ENCODE measurements around the gene SFXN5.

Gene SFXN5

DNA sequence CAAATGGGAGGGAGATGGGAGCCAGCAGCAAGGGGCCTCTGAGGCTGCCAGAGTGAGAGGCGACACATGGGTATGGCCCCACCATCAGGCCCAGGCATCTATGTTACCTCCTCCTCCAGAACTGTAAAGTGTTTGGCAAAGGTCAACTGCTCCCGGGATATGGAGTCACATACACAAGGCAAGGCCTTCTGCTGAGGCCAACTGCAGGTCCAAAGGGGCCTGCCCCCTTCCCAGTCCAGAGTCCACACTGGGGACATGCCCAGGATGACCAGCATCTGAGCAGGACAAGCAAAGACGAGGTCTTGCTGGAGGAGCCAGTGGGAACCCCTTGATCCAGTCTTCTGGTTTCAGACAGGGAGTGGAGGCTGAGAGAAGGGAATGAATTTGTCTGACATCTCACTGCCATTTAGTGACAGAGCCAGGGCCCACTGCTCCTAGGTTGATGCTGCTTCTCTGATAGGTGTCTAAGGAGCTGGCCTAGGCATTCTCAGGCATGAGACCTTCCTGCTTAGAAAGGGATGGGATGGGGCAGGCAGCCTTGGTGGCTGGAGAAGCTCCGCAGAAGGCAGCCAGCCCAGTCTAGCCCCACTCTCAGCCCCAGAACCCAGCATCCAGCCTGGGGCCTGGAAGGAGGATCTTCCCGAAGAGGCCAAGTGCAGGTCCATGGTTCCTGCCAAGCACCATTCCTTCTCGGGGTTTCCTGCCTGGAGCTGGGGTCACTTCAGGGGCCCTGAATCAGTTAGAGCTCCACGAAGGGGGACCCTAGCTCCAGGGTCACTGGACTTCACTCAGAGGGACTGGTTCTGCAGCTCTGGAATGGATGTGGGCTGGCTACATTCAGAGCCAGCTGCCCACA is 127.7 kb downstream of the SFXN5 start:
- Mint-ChIP-seq H3K4me3 (no peak overlapping the region), H3K4me1 (ENCODE audit: low read depth) (peaks cover 1% of the 10 kb centered on the region), H3K36me3 (ENCODE audit: low read depth) (no peaks in the 10 kb centered on the region), H3K9me3 (no peaks in the 10 kb centered on the region), H3K27me3 (ENCODE audit: low read depth) (no peaks in the 10 kb centered on the region), H3K27ac (no peak overlapping the region)

DNA sequence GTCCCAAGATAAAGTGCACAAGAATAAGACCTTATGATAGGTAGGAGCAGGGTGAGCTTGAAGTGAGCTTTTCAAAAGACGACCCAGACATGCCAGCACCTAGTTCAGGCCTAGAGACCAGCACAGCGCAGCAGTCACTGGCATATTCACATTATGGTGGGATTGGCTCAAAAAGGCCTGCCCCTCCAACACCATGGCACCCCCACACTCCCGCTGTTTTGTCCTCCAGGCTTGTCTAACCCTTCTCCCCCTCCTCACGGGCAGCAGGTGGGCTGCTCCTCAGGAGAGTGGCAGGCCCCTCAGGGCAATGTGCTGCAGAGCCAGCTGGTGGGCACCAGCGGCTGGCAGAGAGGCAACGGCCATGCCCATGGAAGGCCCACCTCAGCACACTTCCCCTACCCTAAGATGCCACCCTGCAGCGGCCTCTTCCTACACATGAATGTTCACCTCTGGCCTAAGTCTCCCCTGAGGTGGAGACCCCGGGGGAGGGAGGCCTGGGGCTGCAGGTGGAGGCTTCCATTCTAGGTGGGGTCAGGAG is 128.6 kb downstream of the SFXN5 start:
- Mint-ChIP-seq H3K9me3 (no peaks in the 10 kb centered on the region), H3K27me3 (ENCODE audit: low read depth) (no peaks in the 10 kb centered on the region), H3K4me1 (ENCODE audit: low read depth) (no peaks in the 10 kb centered on the region), H3K27ac (no peak overlapping the region), H3K36me3 (ENCODE audit: low read depth) (no peaks in the 10 kb centered on the region), H3K4me3 (no peak overlapping the region)

- no peaks in the 10 kb centered on the region for H3K27me3 Mint-ChIP-seq (ENCODE audit: low read depth)
- H3K4me1 Mint-ChIP-seq (ENCODE audit: low read depth) = no peaks in the 10 kb centered on the region
- H3K4me3 Mint-ChIP-seq = no peak overlapping the region
- H3K9me3 Mint-ChIP-seq = no peaks in the 10 kb centered on the region
- H3K27ac Mint-ChIP-seq = no peak overlapping the region
- H3K36me3 Mint-ChIP-seq (ENCODE audit: low read depth) = no peaks in the 10 kb centered on the region
These were observed 129.2 kb downstream of the SFXN5 start for GRCh38 chr2:72942293-72942692.

- Mint-ChIP-seq H3K36me3 (ENCODE audit: low read depth) (no peaks in the 10 kb centered on the region), H3K4me1 (ENCODE audit: low read depth) (no peaks in the 10 kb centered on the region), H3K9me3 (no peaks in the 10 kb centered on the region), H3K27me3 (ENCODE audit: low read depth) (peaks cover 2% of the 10 kb centered on the region), H3K4me3 (no peak overlapping the region), H3K27ac (no peak overlapping the region)
These were observed 130.7 kb downstream of the SFXN5 start for GRCh38 chr2:72940786-72941185.

DNA sequence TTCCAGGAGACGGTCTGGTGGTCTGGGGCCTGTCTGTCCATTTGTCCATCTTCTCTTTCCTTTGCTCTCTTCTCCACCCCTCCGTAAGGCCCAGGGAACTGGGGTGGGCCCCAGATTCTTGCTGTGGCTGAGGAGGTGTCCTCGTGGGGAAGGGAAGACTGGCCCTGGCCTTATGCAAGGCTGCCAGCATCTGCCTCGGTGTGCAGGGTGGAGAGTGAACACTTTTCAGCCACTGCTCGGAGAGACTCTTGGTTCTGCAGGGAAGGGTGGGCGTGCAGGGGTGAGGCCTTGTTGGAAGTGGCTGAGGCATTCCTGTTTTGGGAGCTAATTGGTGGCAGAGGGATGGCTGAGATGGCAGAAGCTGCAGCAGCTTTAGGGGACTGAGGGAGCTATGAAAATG is 131.2 kb downstream of the SFXN5 start:
- Mint-ChIP-seq H3K27ac (no peak overlapping the region), H3K9me3 (no peaks in the 10 kb centered on the region), H3K36me3 (ENCODE audit: low read depth) (no peaks in the 10 kb centered on the region), H3K4me1 (ENCODE audit: low read depth) (no peaks in the 10 kb centered on the region), H3K4me3 (no peak overlapping the region), H3K27me3 (ENCODE audit: low read depth) (peaks cover 6% of the 10 kb centered on the region)

DNA sequence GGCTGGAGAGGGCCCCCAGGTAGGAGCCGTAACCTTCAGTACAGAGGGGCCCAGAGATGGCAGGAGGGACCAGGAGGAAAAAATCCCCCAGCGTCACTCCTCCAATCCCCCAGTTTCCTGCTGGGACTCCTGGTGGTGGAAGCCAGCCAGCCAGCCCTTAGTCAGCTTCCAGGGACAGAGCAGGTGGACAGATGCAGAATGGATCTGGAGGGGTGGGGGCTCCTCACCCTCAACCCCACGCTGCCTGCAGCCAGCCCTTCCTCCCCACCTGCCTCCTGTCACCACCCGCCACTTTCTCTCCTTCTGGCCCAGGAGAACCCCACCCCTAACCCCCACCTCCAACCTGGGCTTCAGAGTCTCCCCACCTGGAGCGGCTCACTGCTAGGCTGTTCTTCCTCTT is 133.1 kb downstream of the SFXN5 start:
- Mint-ChIP-seq H3K36me3 (ENCODE audit: low read depth) (no peaks in the 10 kb centered on the region), H3K27me3 (ENCODE audit: low read depth) (peaks cover 12% of the 10 kb centered on the region), H3K9me3 (no peaks in the 10 kb centered on the region), H3K4me1 (ENCODE audit: low read depth) (peaks cover 5% of the 10 kb centered on the region), H3K27ac (no peak overlapping the region), H3K4me3 (no peak overlapping the region)

- Mint-ChIP-seq H3K27ac (no peak overlapping the region), H3K36me3 (ENCODE audit: low read depth) (no peaks in the 10 kb centered on the region), H3K27me3 (ENCODE audit: low read depth) (peaks cover 12% of the 10 kb centered on the region), H3K4me3 (no peak overlapping the region), H3K4me1 (ENCODE audit: low read depth) (peaks cover 6% of the 10 kb centered on the region), H3K9me3 (no peaks in the 10 kb centered on the region)
These were observed 134.2 kb downstream of the SFXN5 start for GRCh38 chr2:72937356-72937669.

DNA sequence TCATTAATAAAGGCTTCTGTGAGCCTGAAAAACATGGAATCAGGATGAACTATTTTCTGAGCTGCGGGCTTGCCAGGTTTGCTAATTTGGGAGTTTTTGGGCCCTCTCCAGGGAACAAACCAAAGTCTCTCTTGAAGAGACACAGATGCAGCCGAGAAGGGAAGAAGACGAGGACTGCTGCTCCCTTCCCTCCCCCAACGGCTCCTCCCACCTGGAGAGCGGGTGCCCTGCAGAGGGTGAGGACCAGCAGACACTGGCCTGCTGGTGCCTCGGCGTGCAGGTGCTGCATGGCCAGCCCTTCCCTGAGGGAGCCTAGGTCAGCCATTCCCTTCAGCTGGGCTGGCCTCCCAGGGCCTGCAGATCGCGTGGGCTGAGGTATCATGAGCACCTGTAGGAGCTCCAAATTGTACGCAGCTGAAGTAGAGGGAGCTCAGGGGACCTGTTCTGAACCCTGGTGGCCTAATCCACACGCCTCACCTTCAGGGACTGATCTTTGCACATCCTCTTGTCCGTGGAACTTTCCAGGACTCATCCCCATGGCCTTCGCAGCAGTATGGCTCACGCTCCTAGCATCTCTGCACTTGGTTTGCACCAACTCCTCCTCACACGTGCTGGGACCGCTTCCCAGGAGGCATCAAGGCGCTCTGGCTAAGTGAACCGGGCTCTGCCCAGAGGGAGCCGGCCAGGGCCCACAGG is 134.7 kb downstream of the SFXN5 start:
- Mint-ChIP-seq H3K9me3 (no peaks in the 10 kb centered on the region), H3K27me3 (ENCODE audit: low read depth) (peaks cover 12% of the 10 kb centered on the region), H3K4me1 (ENCODE audit: low read depth) (peaks cover 10% of the 10 kb centered on the region), H3K27ac (no peak overlapping the region), H3K36me3 (ENCODE audit: low read depth) (no peaks in the 10 kb centered on the region), H3K4me3 (no peak overlapping the region)

GRCh38 chr2:72935611-72935957 is 135.9 kb downstream of the SFXN5 start:
- Mint-ChIP-seq H3K36me3 (ENCODE audit: low read depth) (no peaks in the 10 kb centered on the region), H3K27ac (no peak overlapping the region), H3K27me3 (ENCODE audit: low read depth) (peaks cover 12% of the 10 kb centered on the region), H3K4me3 (no peak overlapping the region), H3K9me3 (no peaks in the 10 kb centered on the region), H3K4me1 (ENCODE audit: low read depth) (peaks cover 10% of the 10 kb centered on the region)

DNA sequence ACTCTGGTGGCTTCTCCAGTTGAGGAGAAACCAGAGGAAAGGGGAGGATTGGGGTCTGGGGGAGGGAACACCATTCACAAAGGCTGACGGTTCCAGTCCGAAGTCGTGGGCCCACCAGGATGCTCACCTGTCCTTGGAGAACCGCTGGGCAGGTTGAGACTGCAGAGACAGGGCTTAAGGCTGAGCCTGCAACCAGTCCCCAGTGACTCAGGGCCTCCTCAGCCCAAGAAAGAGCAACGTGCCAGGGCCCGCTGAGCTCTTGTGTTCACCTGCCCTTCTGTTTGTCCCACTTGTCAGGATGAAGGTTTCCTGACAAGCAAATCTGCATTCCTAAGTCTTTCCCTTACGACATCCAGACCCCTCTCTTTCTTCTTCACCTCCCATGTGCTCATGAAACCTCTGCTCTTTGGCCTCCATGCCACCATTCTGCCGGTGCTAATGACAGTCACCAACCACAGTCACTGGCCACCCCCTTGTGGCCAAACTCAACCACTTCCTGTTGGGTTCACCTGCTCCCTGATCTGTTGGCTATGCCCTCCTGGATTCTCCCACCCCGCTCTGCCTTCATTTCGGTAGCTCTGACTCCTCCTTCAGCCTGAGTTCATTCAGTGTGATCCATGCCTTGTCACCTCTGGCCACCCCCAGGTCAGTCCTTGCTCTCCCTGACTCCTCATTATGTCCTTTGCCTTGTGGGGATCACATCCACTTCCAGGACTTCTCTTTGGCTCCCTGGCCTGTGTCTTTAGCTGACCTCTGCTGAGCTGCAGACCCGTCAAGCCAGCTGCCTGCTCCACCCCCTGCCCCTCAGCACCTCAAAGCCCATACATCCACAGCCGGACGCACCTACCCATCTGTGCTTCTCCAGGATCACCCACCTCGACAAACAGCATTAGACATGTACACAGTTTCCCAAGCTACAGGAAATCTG is 136.6 kb downstream of the SFXN5 start:
- no peaks in the 10 kb centered on the region for H3K36me3 Mint-ChIP-seq (ENCODE audit: low read depth)
- H3K27me3 Mint-ChIP-seq (ENCODE audit: low read depth) = peaks cover 12% of the 10 kb centered on the region
- H3K4me1 Mint-ChIP-seq (ENCODE audit: low read depth) = peaks cover 10% of the 10 kb centered on the region
- no peak overlapping the region for H3K4me3 Mint-ChIP-seq
- H3K9me3 Mint-ChIP-seq = no peaks in the 10 kb centered on the region
- H3K27ac Mint-ChIP-seq = no peak overlapping the region

DNA sequence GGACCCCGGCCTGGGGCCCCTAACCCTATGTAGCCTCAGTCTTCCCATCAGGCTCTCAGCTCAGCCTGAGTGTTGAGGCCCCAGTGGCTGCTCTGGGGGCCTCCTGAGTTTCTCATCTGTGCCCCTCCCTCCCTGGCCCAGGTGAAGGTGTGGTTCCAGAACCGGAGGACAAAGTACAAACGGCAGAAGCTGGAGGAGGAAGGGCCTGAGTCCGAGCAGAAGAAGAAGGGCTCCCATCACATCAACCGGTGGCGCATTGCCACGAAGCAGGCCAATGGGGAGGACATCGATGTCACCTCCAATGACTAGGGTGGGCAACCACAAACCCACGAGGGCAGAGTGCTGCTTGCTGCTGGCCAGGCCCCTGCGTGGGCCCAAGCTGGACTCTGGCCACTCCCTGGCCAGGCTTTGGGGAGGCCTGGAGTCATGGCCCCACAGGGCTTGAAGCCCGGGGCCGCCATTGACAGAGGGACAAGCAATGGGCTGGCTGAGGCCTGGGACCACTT is 137.8 kb downstream of the SFXN5 start:
- H3K36me3 Mint-ChIP-seq (ENCODE audit: low read depth) = no peaks in the 10 kb centered on the region
- no peak overlapping the region for H3K4me3 Mint-ChIP-seq
- peaks cover 10% of the 10 kb centered on the region for H3K4me1 Mint-ChIP-seq (ENCODE audit: low read depth)
- no peaks in the 10 kb centered on the region for H3K9me3 Mint-ChIP-seq
- H3K27ac Mint-ChIP-seq = no peak overlapping the region
- H3K27me3 Mint-ChIP-seq (ENCODE audit: low read depth) = peaks cover 12% of the 10 kb centered on the region

GRCh38 chr2:72933207-72933606 is 138.3 kb downstream of the SFXN5 start:
- Mint-ChIP-seq H3K27me3 (ENCODE audit: low read depth) (peaks cover 12% of the 10 kb centered on the region), H3K4me3 (no peak overlapping the region), H3K9me3 (no peaks in the 10 kb centered on the region), H3K36me3 (ENCODE audit: low read depth) (no peaks in the 10 kb centered on the region), H3K4me1 (ENCODE audit: low read depth) (peaks cover 10% of the 10 kb centered on the region), H3K27ac (no peak overlapping the region)

GRCh38 chr2:72932805-72933204 is 138.7 kb downstream of the SFXN5 start:
- peaks cover 12% of the 10 kb centered on the region for H3K27me3 Mint-ChIP-seq (ENCODE audit: low read depth)
- H3K36me3 Mint-ChIP-seq (ENCODE audit: low read depth) = no peaks in the 10 kb centered on the region
- H3K9me3 Mint-ChIP-seq = no peaks in the 10 kb centered on the region
- no peak overlapping the region for H3K27ac Mint-ChIP-seq
- H3K4me3 Mint-ChIP-seq = no peak overlapping the region
- peaks cover 10% of the 10 kb centered on the region for H3K4me1 Mint-ChIP-seq (ENCODE audit: low read depth)

DNA sequence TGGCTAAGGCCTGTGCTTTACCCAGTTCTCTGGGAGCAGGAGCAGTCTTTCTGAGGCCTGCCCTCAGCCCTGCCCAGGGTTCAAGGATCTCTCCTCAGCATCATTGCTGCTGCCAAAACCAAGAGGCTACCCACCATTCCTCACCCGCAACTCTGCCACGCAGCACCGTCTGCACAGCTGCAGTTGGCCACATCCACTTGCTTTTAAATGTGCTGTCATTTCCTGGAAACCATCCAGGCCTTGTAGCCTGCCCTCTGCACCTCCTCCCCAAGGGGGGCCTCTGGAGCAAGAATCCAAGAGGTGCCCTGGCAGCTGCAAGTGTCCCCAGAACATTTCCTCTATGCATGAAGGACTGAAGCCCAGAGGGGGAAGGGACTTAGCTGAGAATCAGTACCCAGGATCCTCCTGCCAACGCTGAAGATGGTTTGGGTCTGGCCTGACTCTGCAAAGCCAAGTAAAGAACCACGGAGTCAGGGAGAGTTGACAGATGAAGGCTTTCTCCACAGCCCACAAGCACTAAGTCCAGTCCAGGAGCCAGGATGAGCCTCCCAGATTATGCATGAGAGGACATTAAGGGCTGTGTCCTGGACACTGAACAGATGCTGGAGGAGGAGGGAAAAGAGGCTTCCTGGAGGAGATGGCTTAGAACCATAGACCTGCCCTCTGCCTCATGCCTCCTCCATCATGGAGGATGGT is 139.3 kb downstream of the SFXN5 start:
- H3K36me3 Mint-ChIP-seq (ENCODE audit: low read depth) = no peaks in the 10 kb centered on the region
- peaks cover 10% of the 10 kb centered on the region for H3K4me1 Mint-ChIP-seq (ENCODE audit: low read depth)
- H3K4me3 Mint-ChIP-seq = no peak overlapping the region
- H3K27me3 Mint-ChIP-seq (ENCODE audit: low read depth) = peaks cover 12% of the 10 kb centered on the region
- no peaks in the 10 kb centered on the region for H3K9me3 Mint-ChIP-seq
- no peak overlapping the region for H3K27ac Mint-ChIP-seq
